ENCODE data around the gene MAGIX.
"Not testable (repeated sequence)": the region's sequence is repeated elsewhere in the genome, so short reads cannot be mapped to it uniquely, and the experiment has no call there.

The MAGIX gene

GRCh38 chrX:49162620-49163019 is at the start of gene MAGIX:
TSS of gene MAGIX (plus strand) at chrX:49162758. CDS start at chrX:49162890, 132 bp downstream.
- no peak for DNase-seq (ENCODE audit: low read depth in 3 of 3)

DNA sequence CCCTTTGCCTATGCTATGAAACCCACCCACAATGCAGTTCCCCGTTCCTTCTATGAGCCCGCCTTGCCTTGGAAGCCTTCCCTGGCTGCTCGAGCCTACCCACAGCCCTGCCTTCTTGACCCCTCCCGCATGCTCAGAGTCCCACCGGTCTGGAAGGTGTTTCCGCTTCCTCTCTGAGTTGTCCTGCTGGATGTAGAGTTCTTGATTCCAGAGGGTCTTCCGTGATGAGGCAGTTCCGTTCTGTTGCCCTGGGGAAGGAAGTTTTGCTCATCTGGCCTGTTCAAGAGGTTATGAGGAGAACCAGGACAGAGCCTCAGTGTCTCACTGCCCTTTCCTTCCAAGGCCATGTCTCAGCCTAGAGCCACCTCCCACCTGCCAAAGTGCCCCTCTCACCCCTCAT is 46.5 kb upstream of the MAGIX start:
- no peak for DNase-seq (ENCODE audit: low read depth in 3 of 3)

GRCh38 chrX:49116716-49117115 is 45.8 kb upstream of the MAGIX start:
- DNase-seq (ENCODE audit: low read depth in 3 of 3), result no peak

GRCh38 chrX:49117581-49117980 is 45.0 kb upstream of the MAGIX start:
- no peak for DNase-seq (ENCODE audit: low read depth in 3 of 3)

GRCh38 chrX:49120091-49120490 is 42.5 kb upstream of the MAGIX start:
- no peak for DNase-seq (ENCODE audit: low read depth in 3 of 3)

- DNase-seq (ENCODE audit: low read depth in 3 of 3), result no peak
Observed at GRCh38 chrX:49122499-49122898, 40.1 kb upstream of the MAGIX start.

- not testable (repeated sequence) for DNase-seq (ENCODE audit: low read depth in 3 of 3)
Observed at GRCh38 chrX:49127742-49128258, 34.8 kb upstream of the MAGIX start.

GRCh38 chrX:49129427-49129826 is 33.1 kb upstream of the MAGIX start:
- no peak for DNase-seq (ENCODE audit: low read depth in 3 of 3)

- DNase-seq (ENCODE audit: low read depth in 3 of 3), result not testable (repeated sequence)
Observed at GRCh38 chrX:49132275-49132674, 30.3 kb upstream of the MAGIX start.

GRCh38 chrX:49133759-49134158 is 28.8 kb upstream of the MAGIX start:
- DNase-seq (ENCODE audit: low read depth in 3 of 3), result no peak

GRCh38 chrX:49137492-49137891 is 25.1 kb upstream of the MAGIX start:
- no peak for DNase-seq (ENCODE audit: low read depth in 3 of 3)

GRCh38 chrX:49139713-49140112 is 22.8 kb upstream of the MAGIX start:
- no peak for DNase-seq (ENCODE audit: low read depth in 3 of 3)

DNA sequence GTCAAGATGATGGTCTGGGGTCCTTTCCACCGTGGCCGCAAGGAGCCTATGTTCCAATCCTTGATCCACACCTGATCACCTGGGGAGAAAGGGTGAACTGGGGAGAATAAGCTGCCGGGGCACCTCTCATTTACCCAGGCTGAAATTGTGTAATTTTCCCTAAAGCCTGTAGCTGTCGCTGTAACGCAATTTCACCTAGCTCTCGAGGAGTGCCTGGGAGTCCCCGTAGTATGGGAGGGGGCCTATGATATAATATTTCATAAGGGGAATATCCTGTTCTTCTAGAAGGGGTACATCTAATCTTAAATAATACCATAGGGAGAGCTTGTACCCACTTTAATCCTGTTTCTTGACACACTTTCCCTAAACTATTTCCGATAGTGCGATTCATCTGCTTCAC is 20.3 kb upstream of the MAGIX start:
- DNase-seq (ENCODE audit: low read depth in 3 of 3), result not testable (repeated sequence)

GRCh38 chrX:49143154-49143553 is 19.4 kb upstream of the MAGIX start:
- not testable (repeated sequence) for DNase-seq (ENCODE audit: low read depth in 3 of 3)

- DNase-seq (ENCODE audit: low read depth in 3 of 3), result no peak
Observed at GRCh38 chrX:49147282-49147681, 15.3 kb upstream of the MAGIX start.

DNA sequence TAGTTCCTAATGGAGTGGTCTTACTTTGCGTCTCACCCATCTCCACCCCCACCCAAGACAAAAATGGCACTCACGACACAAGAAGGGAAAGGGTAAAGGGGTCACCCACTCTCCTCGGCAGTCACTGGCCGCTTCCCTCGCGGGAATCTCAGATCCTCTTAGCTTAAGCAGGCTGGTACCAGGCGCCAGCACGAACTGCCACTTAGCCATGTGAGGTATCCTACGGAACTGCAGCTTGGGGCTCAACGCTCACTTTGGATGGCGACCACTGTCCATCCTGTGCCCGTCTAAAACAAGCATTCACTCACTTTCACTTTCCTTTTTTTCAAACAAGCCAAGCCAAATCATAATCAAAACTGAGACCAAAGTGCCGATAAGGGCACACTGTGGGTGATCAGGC is 14.6 kb upstream of the MAGIX start:
- DNase-seq (ENCODE audit: low read depth in 3 of 3), result no peak

DNA sequence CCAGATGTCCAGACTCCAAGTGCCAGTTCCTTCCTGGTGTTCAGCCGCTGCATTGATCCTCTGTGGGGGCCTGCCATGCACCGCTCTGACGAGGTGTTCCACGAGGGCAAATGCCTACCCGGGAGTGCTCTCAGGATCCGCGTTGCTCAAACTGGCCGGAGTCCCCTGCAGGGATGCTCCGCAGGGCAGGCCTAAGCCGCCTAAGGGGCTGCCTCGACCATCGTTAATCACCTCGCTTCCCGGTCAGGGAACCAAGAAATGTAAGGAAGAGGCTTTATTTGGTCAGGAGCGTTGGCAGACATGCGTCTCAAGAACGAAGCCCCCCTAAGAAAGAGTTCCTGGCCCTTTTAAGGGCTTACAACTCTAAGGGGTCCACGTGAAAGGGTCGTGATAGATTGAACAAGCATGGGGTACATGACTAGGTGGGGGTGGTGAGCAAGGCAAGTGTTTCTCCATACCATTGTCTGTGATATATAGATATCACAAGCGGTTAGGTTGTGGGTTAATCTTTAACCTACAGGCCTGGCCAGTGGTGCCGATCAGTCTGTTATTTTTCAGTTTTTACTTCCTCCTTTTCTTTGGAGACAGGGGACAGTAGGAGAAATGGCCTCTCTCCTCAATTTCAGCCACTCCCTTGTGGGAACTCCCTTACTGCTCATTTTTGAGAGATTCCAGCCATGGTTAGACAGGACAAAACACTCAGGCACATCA is 14.0 kb upstream of the MAGIX start:
- DNase-seq (ENCODE audit: low read depth in 3 of 3), result not testable (repeated sequence)

DNA sequence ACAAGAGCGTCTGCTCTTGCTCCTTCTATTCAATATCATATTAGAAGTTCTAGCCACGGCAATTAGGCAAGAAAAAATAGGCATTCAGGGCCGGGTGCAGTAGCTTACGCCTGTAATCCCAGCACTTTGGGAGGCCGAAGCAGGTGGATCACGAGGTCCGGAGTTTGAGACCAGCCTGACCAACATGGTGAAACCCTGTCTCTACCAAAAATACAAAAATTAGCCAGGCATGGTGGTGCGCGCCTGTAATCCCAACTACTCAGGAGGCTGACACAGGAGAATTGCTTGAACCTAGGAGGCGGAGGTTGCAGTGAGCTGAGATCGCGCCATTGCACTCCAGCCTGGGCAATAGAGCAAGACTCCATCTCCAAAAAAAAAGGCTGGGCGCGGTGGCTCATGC is 13.3 kb upstream of the MAGIX start:
- DNase-seq (ENCODE audit: low read depth in 3 of 3), result not testable (repeated sequence)

- DNase-seq (ENCODE audit: low read depth in 3 of 3), result no peak
Observed at GRCh38 chrX:49153467-49153866, 9.1 kb upstream of the MAGIX start.

DNA sequence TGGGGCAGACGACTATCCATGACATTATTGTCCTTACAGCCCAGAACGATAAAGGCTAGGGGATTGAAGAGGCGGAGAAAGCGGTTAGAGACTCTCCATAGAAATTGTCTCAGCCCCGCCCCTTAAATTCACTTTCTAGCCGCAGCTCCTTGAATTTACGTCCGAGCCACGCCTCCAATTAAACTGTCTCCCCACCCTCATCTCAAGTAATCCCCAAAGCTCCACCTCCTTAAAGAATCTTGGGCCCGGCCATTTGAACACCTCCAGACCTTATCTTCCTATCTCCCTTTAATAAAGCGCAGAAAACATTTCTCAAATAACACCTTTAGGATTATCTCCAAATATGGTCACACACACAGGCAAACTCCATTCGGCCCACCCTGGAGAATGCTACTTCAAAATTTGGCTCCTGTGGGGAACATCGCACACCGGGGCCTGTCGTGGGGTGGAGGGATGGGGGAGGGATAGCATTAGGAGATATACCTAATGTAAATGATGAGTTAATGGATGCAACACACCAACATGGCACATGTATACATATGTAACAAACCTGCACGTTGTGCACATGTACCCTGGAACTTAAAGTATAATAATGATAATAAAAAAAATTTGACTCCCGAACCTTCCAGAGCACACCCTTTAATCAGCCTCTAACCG is 7.2 kb upstream of the MAGIX start:
- peak in 1 of 3 experiments; percentile 39 for DNase-seq (ENCODE audit: low read depth in 3 of 3)

- DNase-seq (ENCODE audit: low read depth in 3 of 3), result peak; percentile 56 to 83 (median 67)
Observed at GRCh38 chrX:49155900-49156837, 6.4 kb upstream of the MAGIX start.

DNA sequence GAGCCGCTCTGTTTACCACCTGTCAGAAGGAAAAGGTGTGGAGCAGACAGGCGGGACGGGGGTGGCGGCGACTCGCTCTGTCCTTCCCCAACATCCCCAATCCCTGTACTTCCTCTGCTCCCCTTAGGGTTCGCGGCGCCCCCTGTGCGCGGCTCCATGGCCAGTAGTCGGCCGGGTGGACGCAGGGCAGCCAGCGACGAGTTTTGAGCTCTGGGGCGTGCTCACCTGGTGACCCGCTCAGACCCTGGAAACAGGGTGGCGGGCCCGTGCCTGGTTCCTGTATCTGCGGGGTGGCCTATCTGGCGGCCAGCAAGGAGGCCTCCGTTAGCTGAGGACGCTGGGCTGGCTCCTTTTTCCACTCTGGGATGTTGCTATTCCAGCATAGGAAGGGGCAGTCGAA is 5.4 kb upstream of the MAGIX start:
- DNase-seq (ENCODE audit: low read depth in 3 of 3), result no peak

Data from stimulated activated CD4-positive, alpha-beta T cell treated with anti-CD3 and anti-CD28 coated beads, TNF-alpha, amount 100 ng/mL, for 24 hours (primary cell).